Measurements from ENCODE around the gene SLC39A11. TPM values are rescaled to one million over a fixed set of nuclear protein-coding genes. Genes with fewer than 3 reads are reported as not detected.

The SLC39A11 gene
- total and polyA plus RNA-seq, 2 of the 13 experiments (the other 11 are each of a cell fraction or from before 2014, with no cell fraction given) = 17.2 to 31.5 TPM

GRCh38 chr17:73089322-73090317, 2.9 kb downstream of the SLC39A11 start (continued):
- TF ChIP-seq ZBTB40 (IDR thresholded peaks at IDR 0.05) (no peak), ZBTB40 (CRISPR knock-in tag; IDR thresholded peaks at IDR 0.05) (no peak), ZNF790 (CRISPR knock-in tag; IDR thresholded peaks at IDR 0.05; ENCODE audit: borderline replicate concordance) (no peak), NCOR1 (IDR thresholded peaks at IDR 0.05; ENCODE audit: borderline replicate concordance, low read length) (no peak), ZNF746 (CRISPR knock-in tag; IDR thresholded peaks at IDR 0.05) (no peak), ZZZ3 (CRISPR knock-in tag; IDR thresholded peaks at IDR 0.05; ENCODE audit: borderline replicate concordance) (no peak), ZNF563 (CRISPR knock-in tag; IDR thresholded peaks at IDR 0.05) (no peak), IRF1 (CRISPR knock-in tag; IDR thresholded peaks at IDR 0.05; ENCODE audit: low read depth) (no peak), ZNF598 (CRISPR knock-in tag; IDR thresholded peaks at IDR 0.05; ENCODE audit: borderline replicate concordance) (no peak), ZNF101 (CRISPR knock-in tag; IDR thresholded peaks at IDR 0.05; ENCODE audit: borderline replicate concordance, low read depth) (no peak), ZKSCAN8 (CRISPR knock-in tag; IDR thresholded peaks at IDR 0.05; ENCODE audit: borderline replicate concordance) (no peak)
- TF ChIP-seq, protein P1, sequence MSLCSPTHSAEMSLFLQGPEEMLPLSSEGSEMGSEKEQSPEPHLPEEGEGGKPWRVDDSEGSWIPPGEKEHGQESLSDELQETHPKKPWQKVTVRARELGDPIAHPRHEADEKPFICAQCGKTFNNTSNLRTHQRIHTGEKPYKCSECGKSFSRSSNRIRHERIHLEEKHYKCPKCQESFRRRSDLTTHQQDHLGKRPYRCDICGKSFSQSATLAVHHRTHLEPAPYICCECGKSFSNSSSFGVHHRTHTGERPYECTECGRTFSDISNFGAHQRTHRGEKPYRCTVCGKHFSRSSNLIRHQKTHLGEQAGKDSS (CRISPR knock-in tag; IDR thresholded peaks at IDR 0.05; ENCODE audit: borderline replicate concordance, low read depth) = no peak
- TF ChIP-seq, protein P2, sequence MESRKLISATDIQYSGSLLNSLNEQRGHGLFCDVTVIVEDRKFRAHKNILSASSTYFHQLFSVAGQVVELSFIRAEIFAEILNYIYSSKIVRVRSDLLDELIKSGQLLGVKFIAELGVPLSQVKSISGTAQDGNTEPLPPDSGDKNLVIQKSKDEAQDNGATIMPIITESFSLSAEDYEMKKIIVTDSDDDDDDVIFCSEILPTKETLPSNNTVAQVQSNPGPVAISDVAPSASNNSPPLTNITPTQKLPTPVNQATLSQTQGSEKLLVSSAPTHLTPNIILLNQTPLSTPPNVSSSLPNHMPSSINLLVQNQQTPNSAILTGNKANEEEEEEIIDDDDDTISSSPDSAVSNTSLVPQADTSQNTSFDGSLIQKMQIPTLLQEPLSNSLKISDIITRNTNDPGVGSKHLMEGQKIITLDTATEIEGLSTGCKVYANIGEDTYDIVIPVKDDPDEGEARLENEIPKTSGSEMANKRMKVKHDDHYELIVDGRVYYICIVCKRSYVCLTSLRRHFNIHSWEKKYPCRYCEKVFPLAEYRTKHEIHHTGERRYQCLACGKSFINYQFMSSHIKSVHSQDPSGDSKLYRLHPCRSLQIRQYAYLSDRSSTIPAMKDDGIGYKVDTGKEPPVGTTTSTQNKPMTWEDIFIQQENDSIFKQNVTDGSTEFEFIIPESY (CRISPR knock-in tag; IDR thresholded peaks at IDR 0.05) = no peak

Data from HepG2 (cell line).